Effector memory CD8-positive, alpha-beta T cell (primary cell): ENCODE data around the gene TES.

ENCODE experiments used
- ATAC-seq: fragments of 150-1000 bp; cut with Tn5 transposase; replicated peaks from 2 replicates; pipeline ENCODE4 v1.10.0; 2021; ENCODE audit warnings: mild to moderate bottlenecking, moderate library complexity
- DNase-seq, 3 experiments: peaks; one replicate each; pipeline ENCODE4 v3.0.0; 2021
- H3K27ac Mint-ChIP-seq, 2 donors: one replicate each; pipeline ENCODE4 v1.8.0; 2022; ENCODE audit warnings: mild to moderate bottlenecking in 2 of 2, mixed read lengths in 2 of 2, moderate library complexity in 2 of 2
- H3K27me3 Mint-ChIP-seq, 2 donors: one replicate each; pipeline ENCODE4 v1.8.0; 2022; ENCODE audit warnings: mixed read lengths in 2 of 2
- H3K36me3 Mint-ChIP-seq: one replicate; pipeline ENCODE4 v1.8.0; 2022; ENCODE audit warnings: mild to moderate bottlenecking, moderate library complexity, mixed read lengths; ENCODE audit not compliant: insufficient read depth
- H3K4me1 Mint-ChIP-seq, 2 donors: one replicate each; pipeline ENCODE4 v1.8.0; 2022; ENCODE audit warnings: low read depth in 2 of 2, mixed read lengths in 2 of 2
- H3K4me3 Mint-ChIP-seq, 2 donors: one replicate each; pipeline ENCODE4 v1.8.0; 2022; ENCODE audit warnings: mild to moderate bottlenecking in 2 of 2, mixed read lengths in 2 of 2, moderate library complexity in 2 of 2
- H3K9me3 Mint-ChIP-seq, 2 donors: one replicate each; pipeline ENCODE4 v1.8.0; 2022; ENCODE audit warnings: mixed read lengths in 2 of 2

Gene TES

DNA sequence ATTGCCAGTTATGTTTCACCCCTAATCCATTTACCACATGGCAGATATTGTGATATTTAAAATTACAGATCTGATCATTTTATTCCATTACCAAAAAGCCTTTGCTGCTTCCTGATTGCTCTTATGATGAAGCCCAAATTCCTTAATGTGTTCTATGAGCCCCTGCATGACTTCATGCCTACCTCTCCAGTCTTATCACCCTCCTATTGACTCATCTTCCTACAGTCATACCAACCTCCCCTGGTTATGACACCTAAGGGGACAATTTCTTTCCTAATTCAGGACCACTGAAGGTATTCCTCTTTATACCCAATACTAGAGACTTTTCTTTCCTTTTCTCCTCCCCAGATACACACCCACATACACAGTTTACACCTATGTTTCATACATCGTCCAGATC is 36.0 kb downstream of the TES start:
- H3K27ac Mint-ChIP-seq, result peak overlapping the region; percentile 13 to 54
- no peak for ATAC-seq
- no peak overlapping the region for H3K4me3 Mint-ChIP-seq
- no peaks in the 10 kb centered on the region for H3K27me3 Mint-ChIP-seq
- DNase-seq, result no peak
- H3K4me1 Mint-ChIP-seq, result peaks cover 22 to 47% of the 10 kb centered on the region in 2 donors
- H3K9me3 Mint-ChIP-seq, result no peaks in the 10 kb centered on the region
- peaks cover 44% of the 10 kb centered on the region for H3K36me3 Mint-ChIP-seq

GRCh38 chr7:116249969-116250553 is 39.7 kb downstream of the TES start:
- H3K4me1 Mint-ChIP-seq, result peaks cover 19 to 35% of the 10 kb centered on the region in 2 donors
- H3K4me3 Mint-ChIP-seq, result no peak overlapping the region
- no peaks in the 10 kb centered on the region for H3K9me3 Mint-ChIP-seq
- ATAC-seq (peak; percentile 49), DNase-seq (no peak)
- no peaks in the 10 kb centered on the region for H3K27me3 Mint-ChIP-seq
- H3K27ac Mint-ChIP-seq, result peak overlapping the region; percentile 30 to 86
- H3K36me3 Mint-ChIP-seq, result peaks cover 50% of the 10 kb centered on the region

GRCh38 chr7:116251675-116252074 is 41.3 kb downstream of the TES start:
- no peak for ATAC-seq
- Mint-ChIP-seq H3K4me3 (no peak overlapping the region), H3K27me3 (no peaks in the 10 kb centered on the region), H3K9me3 (no peaks in the 10 kb centered on the region), H3K36me3 (peaks cover 54% of the 10 kb centered on the region), H3K27ac (peak overlapping the region; percentile 47 to 86), H3K4me1 (peaks cover 6 to 20% of the 10 kb centered on the region in 2 donors)
- DNase-seq, result no peak

- H3K36me3 Mint-ChIP-seq, result peaks cover 54% of the 10 kb centered on the region
- H3K4me3 Mint-ChIP-seq, result no peak overlapping the region
Measured at GRCh38 chr7:116252249-116252648, 41.9 kb downstream of the TES start.

DNA sequence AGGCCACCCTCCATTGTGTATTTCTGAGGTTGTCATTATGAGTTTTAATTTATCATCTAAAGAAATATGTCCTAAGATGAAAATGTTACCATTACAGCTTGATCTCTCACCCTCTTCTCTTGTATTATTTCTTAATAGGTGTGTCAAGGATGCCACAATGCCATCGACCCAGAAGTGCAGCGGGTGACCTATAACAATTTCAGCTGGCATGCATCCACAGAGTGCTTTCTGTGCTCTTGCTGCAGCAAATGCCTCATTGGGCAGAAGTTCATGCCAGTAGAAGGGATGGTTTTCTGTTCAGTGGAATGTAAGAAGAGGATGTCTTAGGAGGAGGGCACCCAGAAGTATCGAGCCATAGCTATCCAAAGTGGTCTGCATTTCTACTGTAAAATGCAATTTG is 46.8 kb downstream of the TES start:
- Mint-ChIP-seq H3K27me3 (no peaks in the 10 kb centered on the region), H3K36me3 (peaks cover 48% of the 10 kb centered on the region), H3K4me1 (peaks cover 0 to 2% of the 10 kb centered on the region in 2 donors), H3K9me3 (no peaks in the 10 kb centered on the region), H3K4me3 (no peak overlapping the region), H3K27ac (no peak overlapping the region)
- ATAC-seq (no peak), DNase-seq (no peak)

More at GRCh38 chr7:116252249-116252648, 41.9 kb downstream of the TES start:
- H3K9me3 Mint-ChIP-seq, result no peaks in the 10 kb centered on the region
- peak overlapping the region in 1 of 2 donors; percentile 86 for H3K27ac Mint-ChIP-seq
- DNase-seq, result no peak
- no peak for ATAC-seq
- H3K4me1 Mint-ChIP-seq, result peaks cover 6 to 16% of the 10 kb centered on the region in 2 donors
- no peaks in the 10 kb centered on the region for H3K27me3 Mint-ChIP-seq

- no peaks in the 10 kb centered on the region for H3K9me3 Mint-ChIP-seq
- no peaks in the 10 kb centered on the region for H3K27me3 Mint-ChIP-seq
- H3K27ac Mint-ChIP-seq, result peak overlapping the region in 1 of 2 donors; percentile 53
- ATAC-seq, result peak; percentile 65
- H3K36me3 Mint-ChIP-seq, result peaks cover 40% of the 10 kb centered on the region
- no peak overlapping the region for H3K4me3 Mint-ChIP-seq
- H3K4me1 Mint-ChIP-seq, result peaks cover 0 to 2% of the 10 kb centered on the region in 2 donors
- DNase-seq, result peak; percentile 24 to 40 (median 31)
Measured at GRCh38 chr7:116258734-116259133, 48.4 kb downstream of the TES start.

DNA sequence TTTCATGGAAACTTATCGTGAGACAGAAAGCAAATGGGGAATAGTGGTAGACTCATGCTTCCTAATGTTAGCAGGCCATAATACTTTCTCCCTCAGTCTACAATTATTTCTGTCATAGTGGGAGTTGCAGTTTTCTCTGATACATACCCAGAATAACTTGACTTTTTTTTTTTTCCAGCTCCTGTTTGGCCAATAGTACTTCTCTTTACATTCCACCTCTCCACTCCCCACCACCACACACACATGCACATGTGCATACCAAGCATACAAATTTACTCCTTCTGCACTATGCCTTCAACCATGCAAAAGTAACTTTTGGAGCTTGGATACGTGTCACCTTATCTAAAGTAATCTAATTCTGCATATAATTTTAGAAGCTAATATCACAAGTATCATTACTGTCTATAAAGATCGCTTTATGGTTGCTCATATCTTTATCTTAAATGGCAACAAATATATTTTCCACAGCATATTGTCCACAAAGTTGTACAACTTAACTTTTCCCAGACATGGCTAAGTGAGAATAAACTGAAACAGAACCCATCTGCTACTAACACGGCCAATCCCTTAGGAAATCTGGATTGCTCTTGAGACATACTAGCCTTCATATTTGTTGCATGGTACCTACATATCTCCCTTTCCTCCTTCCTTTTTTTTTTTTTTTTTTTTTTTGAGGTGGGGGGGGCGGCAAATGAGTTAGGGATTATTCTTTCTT is 49.0 kb downstream of the TES start:
- Mint-ChIP-seq H3K36me3 (peaks cover 34% of the 10 kb centered on the region), H3K4me3 (no peak overlapping the region), H3K9me3 (no peaks in the 10 kb centered on the region), H3K4me1 (peaks cover 0 to 2% of the 10 kb centered on the region in 2 donors), H3K27me3 (no peaks in the 10 kb centered on the region), H3K27ac (no peak overlapping the region)
- ATAC-seq, result no peak
- DNase-seq, result no peak

DNA sequence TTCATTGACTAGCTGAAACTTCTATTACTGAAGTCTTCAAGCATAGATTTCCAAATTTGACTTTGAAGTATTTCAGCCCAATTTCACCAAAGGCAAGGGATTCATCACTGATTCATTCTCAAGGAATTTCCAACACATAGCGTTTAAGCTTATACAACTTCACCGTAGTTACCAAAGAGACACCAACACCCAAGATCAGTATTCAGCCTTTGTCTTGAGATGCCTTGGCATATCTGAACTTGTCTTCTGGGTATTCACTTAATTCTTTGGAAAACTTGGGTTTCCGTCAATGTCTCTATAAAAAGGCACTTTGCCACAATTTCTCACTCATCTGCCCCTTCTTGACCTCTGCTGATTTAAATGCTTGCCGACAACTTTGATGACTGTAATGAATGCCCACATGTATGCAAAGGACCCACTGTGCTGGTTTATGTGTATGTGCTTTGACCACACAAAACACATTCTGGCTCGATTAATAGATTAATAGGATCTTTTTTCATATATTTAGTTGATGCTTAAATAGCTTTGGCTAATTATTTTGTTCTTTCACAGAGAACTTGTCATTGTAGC is 49.6 kb downstream of the TES start:
- Mint-ChIP-seq H3K27ac (no peak overlapping the region), H3K4me3 (no peak overlapping the region), H3K4me1 (peaks cover 0 to 2% of the 10 kb centered on the region in 2 donors), H3K9me3 (no peaks in the 10 kb centered on the region), H3K27me3 (no peaks in the 10 kb centered on the region), H3K36me3 (peaks cover 28% of the 10 kb centered on the region)
- DNase-seq, result no peak
- ATAC-seq, result no peak

- Mint-ChIP-seq H3K4me3 (no peak overlapping the region), H3K27me3 (peaks cover 13 to 14% of the 10 kb centered on the region in 2 donors), H3K9me3 (no peaks in the 10 kb centered on the region), H3K4me1 (peaks cover 0 to 2% of the 10 kb centered on the region in 2 donors), H3K36me3 (peaks cover 16% of the 10 kb centered on the region), H3K27ac (no peak overlapping the region)
- no peak for DNase-seq
- ATAC-seq, result no peak
Measured at GRCh38 chr7:116261904-116262303, 51.6 kb downstream of the TES start.

DNA sequence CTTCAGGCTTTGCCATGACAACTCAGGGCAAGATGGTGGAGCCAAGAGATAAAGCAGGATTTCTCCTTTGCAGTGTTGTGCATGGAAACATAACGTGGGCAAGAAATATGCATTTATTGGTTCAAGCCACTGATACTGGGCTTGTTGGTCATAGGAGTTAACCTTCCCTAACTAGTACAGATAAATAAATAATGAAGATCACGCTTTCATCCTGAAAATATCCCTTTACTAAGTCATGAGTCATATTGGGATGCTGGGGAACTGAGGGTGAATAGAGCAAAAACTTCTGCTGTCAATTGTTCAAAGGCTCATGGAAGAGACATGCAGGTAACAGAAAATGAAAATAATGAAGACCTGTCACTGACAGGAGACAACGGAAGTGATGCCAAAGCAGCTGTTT is 55.5 kb downstream of the TES start:
- Mint-ChIP-seq H3K27ac (no peak overlapping the region), H3K9me3 (no peaks in the 10 kb centered on the region), H3K4me1 (no peaks in the 10 kb centered on the region), H3K4me3 (no peak overlapping the region), H3K27me3 (peaks cover 19 to 23% of the 10 kb centered on the region in 2 donors), H3K36me3 (no peaks in the 10 kb centered on the region)
- no peak for DNase-seq
- no peak for ATAC-seq

GRCh38 chr7:116269466-116269865 is 59.1 kb downstream of the TES start:
- Mint-ChIP-seq H3K9me3 (no peaks in the 10 kb centered on the region), H3K27ac (no peak overlapping the region), H3K4me3 (no peak overlapping the region), H3K36me3 (no peaks in the 10 kb centered on the region), H3K27me3 (peaks cover 28 to 30% of the 10 kb centered on the region in 2 donors), H3K4me1 (no peaks in the 10 kb centered on the region)
- DNase-seq, result no peak
- no peak for ATAC-seq

- no peaks in the 10 kb centered on the region for H3K4me1 Mint-ChIP-seq
- DNase-seq (no peak), ATAC-seq (no peak)
- no peak overlapping the region for H3K4me3 Mint-ChIP-seq
- no peaks in the 10 kb centered on the region for H3K36me3 Mint-ChIP-seq
- H3K27me3 Mint-ChIP-seq, result peaks cover 23 to 25% of the 10 kb centered on the region in 2 donors
- no peak overlapping the region for H3K27ac Mint-ChIP-seq
- H3K9me3 Mint-ChIP-seq, result no peaks in the 10 kb centered on the region
Measured at GRCh38 chr7:116271161-116271913, 61.0 kb downstream of the TES start.
